HepG2 (cell line): ENCODE data around the gene C22orf15.

Experiments used
- CEBPZ ChIP-seq: IDR thresholded peaks from 2 replicates; pipeline ENCODE4 v1.6.1; 2012; ENCODE audit warnings: low read length, improper control_type of control experiment
- CREB1 ChIP-seq, 2 experiments: fragments of 450-650 bp in 1 of 2; IDR thresholded peaks; 2 replicates each; pipeline ENCODE4 v1.6.1; 2016 to 2017; ENCODE audit warnings: control low read depth in 1 of 2, mild to moderate bottlenecking in 1 of 2, missing compliant biosample characterization in 1 of 2, missing genetic modification characterization in 1 of 2
- FOXO1 ChIP-seq: sonication (generic); formaldehyde crosslinking; IDR thresholded peaks from 2 replicates; pipeline ENCODE4 v1.4.0; 2020; ENCODE audit warnings: missing genetic modification reagents
- KAT8 ChIP-seq: IDR thresholded peaks from 2 replicates; pipeline ENCODE4 v1.6.1; 2016; ENCODE audit warnings: missing genetic modification reagents, missing compliant biosample characterization
- NKX3-1 ChIP-seq: sonication (generic); formaldehyde crosslinking; IDR thresholded peaks from 2 replicates; pipeline ENCODE4 v1.5.0; 2020; ENCODE audit warnings: missing genetic modification reagents
- POLR2AphosphoS5 ChIP-seq: IDR thresholded peaks from 2 replicates; pipeline ENCODE4 v1.6.1; 2012; ENCODE audit warnings: low read depth, low read length
- SMAD3 ChIP-seq: sonication (generic); formaldehyde crosslinking; IDR thresholded peaks from 2 replicates; pipeline ENCODE4 v1.4.0; 2020; ENCODE audit warnings: missing genetic modification reagents
- ZNF850 ChIP-seq: sonication (generic); formaldehyde crosslinking; conservative IDR thresholded peaks from 2 replicates; pipeline ENCODE4 v1.9.0; 2021; ENCODE audit warnings: mild to moderate bottlenecking, missing genetic modification reagents
- ZZZ3 ChIP-seq: sonication (generic); formaldehyde crosslinking; IDR thresholded peaks from 2 replicates; pipeline ENCODE4 v1.4.0; 2020; ENCODE audit warnings: missing genetic modification reagents, mild to moderate bottlenecking, borderline replicate concordance

- no peak for TF ChIP-seq NKX3-1 (CRISPR knock-in tag)
- no peak for TF ChIP-seq CEBPZ
- no peak for TF ChIP-seq ZZZ3 (CRISPR knock-in tag)
- no peak for TF ChIP-seq FOXO1 (CRISPR knock-in tag)
- TF ChIP-seq POLR2AphosphoS5: no peak
- TF ChIP-seq ZNF850 (CRISPR knock-in tag): no peak
- no peak for TF ChIP-seq KAT8 (CRISPR knock-in tag)
- no peak for TF ChIP-seq CREB1 (IDR thresholded peaks at IDR 0.05)
- no peak for TF ChIP-seq CREB1 (CRISPR knock-in tag; IDR thresholded peaks at IDR 0.05)
- no peak for TF ChIP-seq SMAD3 (CRISPR knock-in tag)
These were observed 20.1 kb upstream of the C22orf15 start for GRCh38 chr22:23742505-23743264.
